GM13976 (cell line): Measurements from ENCODE around the gene MMEL1.

Experiments used
- DNase-seq: peaks from one replicate; pipeline ENCODE4 v3.0.0; 2012; ENCODE audit warnings: low spot score
- CTCF ChIP-seq: IDR thresholded peaks from 2 replicates; pipeline ENCODE4 v1.5.1; 2012; ENCODE audit warnings: borderline replicate concordance, mild to moderate bottlenecking; ENCODE audit not compliant: insufficient read depth; ENCODE audit errors: extremely low read depth, missing control alignments, control extremely low read depth
- in situ Hi-C: fragments of 300-500 bp; cut with MboI; formaldehyde crosslinking; loops from one replicate; pipeline ENCODE4 v1.12.0; 2022; ENCODE audit warnings: low sequenced_read_pairs, mixed read lengths, inconsistent platforms; ENCODE audit not compliant: unreplicated experiment

MMEL1 gene

GRCh38 chr1:2586154-2587070 lies 46.4 kb downstream of the MMEL1 start, which contains the start of gene PRXL2B:
Gene PRXL2B (plus strand): TSS chr1:2586777. CDS start chr1:2586886, 109 bp downstream.
- peak; percentile 99 for DNase-seq
- TF ChIP-seq CTCF = no peak
- in situ Hi-C loops = no loop called here

DNA sequence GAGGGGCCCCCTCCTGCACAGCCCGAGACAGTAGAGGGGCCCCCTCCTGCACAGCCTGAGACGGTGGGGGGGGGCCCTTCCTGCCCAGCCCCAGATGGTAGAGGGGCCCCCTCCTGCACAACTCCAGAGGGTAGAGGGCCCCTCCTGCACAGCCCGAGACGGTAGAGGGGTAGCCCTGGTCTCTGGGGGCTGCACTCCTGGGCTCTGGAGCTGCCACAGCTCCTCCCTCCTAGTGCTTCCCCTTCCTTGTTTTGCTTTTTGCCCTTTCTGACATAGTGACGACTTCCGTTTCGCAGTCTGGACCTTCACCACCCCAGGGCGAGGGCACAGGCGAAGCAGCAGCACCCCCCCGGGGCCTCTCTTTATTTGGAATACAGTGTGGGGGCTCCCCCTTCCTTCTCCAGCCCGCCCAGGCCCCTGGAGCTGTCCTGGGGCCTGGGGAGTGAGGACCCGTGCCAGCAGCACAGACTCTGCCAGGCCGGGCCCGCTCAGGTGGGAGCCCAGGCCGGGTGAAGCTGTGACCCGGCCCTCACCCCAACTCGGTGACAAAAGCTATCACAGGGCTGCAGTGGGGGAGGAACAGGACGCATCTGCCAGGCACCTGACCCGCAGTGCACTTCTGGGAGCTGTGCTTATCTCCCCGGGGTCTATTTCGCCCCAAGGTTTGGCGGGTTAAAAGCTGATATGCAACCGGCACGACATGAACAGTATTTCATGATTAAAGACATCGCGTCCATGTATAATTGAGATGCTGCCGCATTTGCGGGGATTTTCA lies 47.3 kb downstream of the MMEL1 start:
- no peak for TF ChIP-seq CTCF
- in situ Hi-C loops = no loop called here
- DNase-seq = peak; percentile 74

DNA sequence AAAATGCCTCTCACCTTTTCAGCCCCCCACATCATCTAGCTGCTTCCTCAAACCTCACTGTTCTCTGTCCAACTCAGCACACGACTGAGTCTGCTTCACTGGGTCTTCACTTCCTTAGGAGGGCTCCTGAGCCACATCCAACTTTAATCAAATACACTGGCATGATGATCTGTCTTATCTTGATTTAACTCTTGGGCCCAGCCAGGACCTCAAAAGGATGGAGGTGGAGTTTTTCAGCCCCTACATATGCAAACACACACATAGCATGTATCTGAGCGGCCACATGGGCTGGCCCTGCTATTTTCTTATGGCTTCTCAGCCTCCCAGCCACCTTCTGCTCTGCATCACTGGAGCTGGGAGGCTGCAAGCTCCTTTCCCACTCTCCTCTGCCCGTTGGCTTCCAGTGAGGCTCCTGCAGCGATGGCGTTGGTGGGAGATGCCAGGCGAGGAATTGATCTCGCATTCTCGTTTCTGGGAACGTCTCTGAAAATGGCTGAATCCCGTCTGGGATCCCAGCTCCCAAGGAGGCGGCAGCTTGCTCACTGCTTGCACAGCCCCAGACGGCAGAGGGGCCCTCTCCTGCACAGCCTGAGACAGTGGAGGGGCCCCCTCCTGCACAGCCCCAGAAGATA lies 48.0 kb downstream of the MMEL1 start:
- no peak for TF ChIP-seq CTCF
- in situ Hi-C loops = no loop called here
- no peak for DNase-seq

- no peak for DNase-seq
- in situ Hi-C loops = no loop called here
- TF ChIP-seq CTCF = no peak
These were observed 48.9 kb downstream of the MMEL1 start for GRCh38 chr1:2583871-2584351.

GRCh38 chr1:2583331-2583791 lies 49.5 kb downstream of the MMEL1 start:
- TF ChIP-seq CTCF = no peak
- in situ Hi-C loops = no loop called here
- DNase-seq = no peak

DNA sequence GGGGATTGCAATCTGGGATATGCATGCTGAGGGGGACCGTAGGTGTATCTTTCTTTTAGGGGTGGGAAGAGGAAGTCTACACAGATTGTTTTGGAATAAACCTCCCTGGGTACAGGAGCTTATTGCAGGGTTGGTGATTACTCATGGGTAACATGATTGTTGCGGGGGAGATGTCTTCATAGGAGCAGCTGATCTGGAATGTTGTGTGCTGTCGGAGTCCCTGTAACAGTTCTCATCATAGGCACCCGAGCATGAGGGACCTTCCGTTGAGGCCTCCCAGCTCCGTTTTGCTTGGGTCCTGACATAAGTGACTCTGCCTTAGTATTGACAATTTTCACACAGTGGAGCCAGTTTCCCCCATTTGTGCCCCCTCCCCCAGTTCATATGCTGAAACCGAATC lies 50.4 kb downstream of the MMEL1 start:
- DNase-seq = no peak
- TF ChIP-seq CTCF = no peak
- in situ Hi-C loops = no loop called here
